SK-N-SH treated with all-trans-retinoic acid at 6 μM for 48 hours (cell line): Measurements from ENCODE around the gene ALDH1A2.

Experiments used
- ARNTL ChIP-seq: fragments of 450-650 bp; formaldehyde crosslinking; IDR thresholded peaks from 2 replicates; pipeline ENCODE4 v1.5.0; 2020; ENCODE audit warnings: low read depth, mild to moderate bottlenecking, moderate library complexity, borderline replicate concordance
- BACH2 ChIP-seq: fragments of 250-450 bp; sonication (Bioruptor Pico); IDR thresholded peaks from 2 replicates; pipeline ENCODE4 v1.9.0; 2021; ENCODE audit warnings: mild to moderate bottlenecking, borderline replicate concordance
- CREB5 ChIP-seq: fragments of 250-450 bp; sonication (Bioruptor Pico); IDR thresholded peaks from 2 replicates; pipeline ENCODE4 v1.5.1; 2020; ENCODE audit warnings: low read depth, mild to moderate bottlenecking, moderate library complexity
- GLIS3 ChIP-seq: fragments of 250-450 bp; sonication (Bioruptor Pico); IDR thresholded peaks from 2 replicates; pipeline ENCODE4 v1.5.0; 2020; ENCODE audit warnings: mild to moderate bottlenecking, moderate library complexity
- RARB ChIP-seq: fragments of 250-450 bp; sonication (Bioruptor Pico); IDR thresholded peaks from 2 replicates; pipeline ENCODE4 v1.8.0; 2021; ENCODE audit warnings: mild to moderate bottlenecking, moderate library complexity
- SNAI2 ChIP-seq: fragments of 250-450 bp; sonication (Bioruptor Pico); IDR thresholded peaks from 2 replicates; pipeline ENCODE4 v1.5.0; 2020; ENCODE audit warnings: mild to moderate bottlenecking, moderate library complexity
- TCF4 ChIP-seq: fragments of 250-450 bp; sonication (Bioruptor Pico); IDR thresholded peaks from 2 replicates; pipeline ENCODE4 v1.8.0; 2021; ENCODE audit warnings: mild to moderate bottlenecking, moderate library complexity, borderline replicate concordance
- ZC3H10 ChIP-seq: fragments of 250-450 bp; sonication (Bioruptor Pico); IDR thresholded peaks from 2 replicates; pipeline ENCODE4 v1.5.1; 2021; ENCODE audit warnings: mild to moderate bottlenecking, moderate library complexity
- ZFP3 ChIP-seq: fragments of 250-450 bp; sonication (Bioruptor Pico); IDR thresholded peaks from 2 replicates; pipeline ENCODE4 v1.5.0; 2020; ENCODE audit warnings: mild to moderate bottlenecking, moderate library complexity
- ZNF565 ChIP-seq: fragments of 450-650 bp; formaldehyde crosslinking; conservative IDR thresholded peaks from 2 replicates; pipeline ENCODE4 v1.5.0; 2020; ENCODE audit warnings: low read depth, mild to moderate bottlenecking, moderate library complexity
- TF ChIP-seq, protein P1 (sequence below): fragments of 250-450 bp; sonication (Bioruptor Pico); IDR thresholded peaks from 2 replicates; pipeline ENCODE4 v1.8.0; 2020; ENCODE audit warnings: mild to moderate bottlenecking, moderate library complexity, borderline replicate concordance

DNA sequence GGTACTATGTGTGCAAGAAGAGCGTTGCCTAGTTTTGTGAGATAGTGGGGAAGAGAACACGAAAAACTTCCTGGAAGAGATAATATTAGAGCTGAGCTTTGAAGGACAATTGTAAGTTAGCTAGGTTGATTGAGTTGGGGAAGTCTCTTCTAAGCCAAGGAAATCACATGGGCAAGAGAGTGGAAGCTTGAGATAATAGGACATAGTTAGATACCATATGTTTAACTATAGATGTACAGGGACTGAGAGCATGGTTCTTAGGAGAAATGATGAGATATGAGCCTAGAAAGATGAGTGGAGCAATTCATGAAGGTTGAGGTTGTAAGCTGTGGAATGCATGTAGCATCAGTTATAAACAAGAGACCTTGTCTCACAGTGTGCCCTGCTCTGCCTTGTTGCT is 42.6 kb upstream of the ALDH1A2 start:
- TF ChIP-seq, protein P1, sequence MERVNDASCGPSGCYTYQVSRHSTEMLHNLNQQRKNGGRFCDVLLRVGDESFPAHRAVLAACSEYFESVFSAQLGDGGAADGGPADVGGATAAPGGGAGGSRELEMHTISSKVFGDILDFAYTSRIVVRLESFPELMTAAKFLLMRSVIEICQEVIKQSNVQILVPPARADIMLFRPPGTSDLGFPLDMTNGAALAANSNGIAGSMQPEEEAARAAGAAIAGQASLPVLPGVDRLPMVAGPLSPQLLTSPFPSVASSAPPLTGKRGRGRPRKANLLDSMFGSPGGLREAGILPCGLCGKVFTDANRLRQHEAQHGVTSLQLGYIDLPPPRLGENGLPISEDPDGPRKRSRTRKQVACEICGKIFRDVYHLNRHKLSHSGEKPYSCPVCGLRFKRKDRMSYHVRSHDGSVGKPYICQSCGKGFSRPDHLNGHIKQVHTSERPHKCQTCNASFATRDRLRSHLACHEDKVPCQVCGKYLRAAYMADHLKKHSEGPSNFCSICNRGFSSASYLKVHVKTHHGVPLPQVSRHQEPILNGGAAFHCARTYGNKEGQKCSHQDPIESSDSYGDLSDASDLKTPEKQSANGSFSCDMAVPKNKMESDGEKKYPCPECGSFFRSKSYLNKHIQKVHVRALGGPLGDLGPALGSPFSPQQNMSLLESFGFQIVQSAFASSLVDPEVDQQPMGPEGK (CRISPR knock-in tag), result no peak
- TF ChIP-seq BACH2 (no peak), SNAI2 (no peak), RARB (CRISPR knock-in tag) (no peak), ARNTL (CRISPR knock-in tag) (no peak), TCF4 (CRISPR knock-in tag) (no peak), ZFP3 (CRISPR knock-in tag) (no peak), CREB5 (CRISPR knock-in tag) (no peak), GLIS3 (CRISPR knock-in tag) (no peak), ZNF565 (CRISPR knock-in tag) (no peak), ZC3H10 (no peak)
